DND-41 (cell line): ENCODE data around the gene SUMO2.

Experiments used
- EZH2 ChIP-seq: IDR thresholded peaks from 3 replicates; pipeline ENCODE4 v1.6.1; 2012; ENCODE audit warnings: borderline replicate concordance, low read depth, mild to moderate bottlenecking, moderate library complexity, low read length, inconsistent platforms; ENCODE audit not compliant: severe bottlenecking
- TF ChIP-seq, protein P1 (sequence below): IDR thresholded peaks from 2 replicates; pipeline ENCODE4 v1.5.1; 2012; ENCODE audit warnings: borderline replicate concordance, low read length, moderate library complexity, mild to moderate bottlenecking; ENCODE audit not compliant: poor library complexity, severe bottlenecking; ENCODE audit errors: extremely low read depth

DNA sequence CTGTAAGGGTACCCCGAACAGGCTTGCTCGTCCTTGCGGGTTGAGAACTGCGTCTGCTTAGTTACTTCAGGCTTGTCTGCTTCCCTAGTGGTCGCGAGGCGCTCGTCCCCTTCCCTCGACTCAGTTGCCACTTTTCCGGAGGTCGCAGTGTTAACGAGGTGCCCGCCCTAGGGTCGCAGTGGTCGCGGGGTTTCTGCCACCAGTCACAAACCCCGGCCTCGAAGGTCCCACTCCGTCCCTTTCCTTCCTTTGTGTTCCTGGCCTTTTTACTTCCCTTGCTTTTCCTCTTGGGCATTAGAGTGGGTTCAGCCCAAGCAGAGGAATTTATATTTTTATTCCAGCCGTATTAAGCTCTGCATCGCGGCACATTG, 23.0 kb upstream of the SUMO2 start:
- TF ChIP-seq, protein P1, sequence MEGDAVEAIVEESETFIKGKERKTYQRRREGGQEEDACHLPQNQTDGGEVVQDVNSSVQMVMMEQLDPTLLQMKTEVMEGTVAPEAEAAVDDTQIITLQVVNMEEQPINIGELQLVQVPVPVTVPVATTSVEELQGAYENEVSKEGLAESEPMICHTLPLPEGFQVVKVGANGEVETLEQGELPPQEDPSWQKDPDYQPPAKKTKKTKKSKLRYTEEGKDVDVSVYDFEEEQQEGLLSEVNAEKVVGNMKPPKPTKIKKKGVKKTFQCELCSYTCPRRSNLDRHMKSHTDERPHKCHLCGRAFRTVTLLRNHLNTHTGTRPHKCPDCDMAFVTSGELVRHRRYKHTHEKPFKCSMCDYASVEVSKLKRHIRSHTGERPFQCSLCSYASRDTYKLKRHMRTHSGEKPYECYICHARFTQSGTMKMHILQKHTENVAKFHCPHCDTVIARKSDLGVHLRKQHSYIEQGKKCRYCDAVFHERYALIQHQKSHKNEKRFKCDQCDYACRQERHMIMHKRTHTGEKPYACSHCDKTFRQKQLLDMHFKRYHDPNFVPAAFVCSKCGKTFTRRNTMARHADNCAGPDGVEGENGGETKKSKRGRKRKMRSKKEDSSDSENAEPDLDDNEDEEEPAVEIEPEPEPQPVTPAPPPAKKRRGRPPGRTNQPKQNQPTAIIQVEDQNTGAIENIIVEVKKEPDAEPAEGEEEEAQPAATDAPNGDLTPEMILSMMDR: peak; percentile 25
- no peak for TF ChIP-seq EZH2
